Measurements from ENCODE around the gene SCN4B.

SCN4B gene

GRCh38 chr11:118115048-118115447, 37.6 kb downstream of the SCN4B start (continued):
- no peak for TF ChIP-seq PATZ1 (CRISPR knock-in tag; IDR thresholded peaks at IDR 0.05; ENCODE audit: borderline replicate concordance)

- ATAC-seq, result no peak
- TF ChIP-seq CSRNP3 (CRISPR knock-in tag; IDR thresholded peaks at IDR 0.05) (no peak), OSR1 (CRISPR knock-in tag; IDR thresholded peaks at IDR 0.05) (no peak), TCF4 (CRISPR knock-in tag; IDR thresholded peaks at IDR 0.05; ENCODE audit: borderline replicate concordance) (no peak), ZC3H10 (CRISPR knock-in tag; IDR thresholded peaks at IDR 0.05) (no peak), BACH2 (CRISPR knock-in tag; IDR thresholded peaks at IDR 0.05; ENCODE audit: borderline replicate concordance) (no peak), GLIS3 (CRISPR knock-in tag; IDR thresholded peaks at IDR 0.05) (no peak), ZFP3 (CRISPR knock-in tag; IDR thresholded peaks at IDR 0.05) (no peak), SNAI2 (CRISPR knock-in tag; IDR thresholded peaks at IDR 0.05) (no peak), PATZ1 (CRISPR knock-in tag; IDR thresholded peaks at IDR 0.05; ENCODE audit: borderline replicate concordance) (no peak), ISL1 (CRISPR knock-in tag; IDR thresholded peaks at IDR 0.05) (no peak), RARB (CRISPR knock-in tag; IDR thresholded peaks at IDR 0.05) (no peak)
These were observed 38.4 kb downstream of the SCN4B start for GRCh38 chr11:118114266-118114665.

GRCh38 chr11:118112711-118113430, 39.8 kb downstream of the SCN4B start:
- ATAC-seq, result no peak
- TF ChIP-seq TCF4 (CRISPR knock-in tag; IDR thresholded peaks at IDR 0.05; ENCODE audit: borderline replicate concordance) (no peak), TOX (CRISPR knock-in tag; IDR thresholded peaks at IDR 0.05; ENCODE audit: borderline replicate concordance) (no peak), ESRRG (CRISPR knock-in tag; IDR thresholded peaks at IDR 0.05) (no peak), ZNF8 (CRISPR knock-in tag; IDR thresholded peaks at IDR 0.05) (no peak), ISL1 (CRISPR knock-in tag; IDR thresholded peaks at IDR 0.05) (no peak), BACH2 (CRISPR knock-in tag; IDR thresholded peaks at IDR 0.05; ENCODE audit: borderline replicate concordance) (no peak)

- ATAC-seq, result no peak
- no peak for TF ChIP-seq ARNTL (CRISPR knock-in tag; IDR thresholded peaks at IDR 0.05; ENCODE audit: borderline replicate concordance, low read depth)
- no peak for TF ChIP-seq TOX (CRISPR knock-in tag; IDR thresholded peaks at IDR 0.05; ENCODE audit: borderline replicate concordance)
- TF ChIP-seq ZNF8 (CRISPR knock-in tag; IDR thresholded peaks at IDR 0.05), result no peak
- TF ChIP-seq CSDC2 (CRISPR knock-in tag; IDR thresholded peaks at IDR 0.05), result no peak
- no peak for TF ChIP-seq PPARA (CRISPR knock-in tag; IDR thresholded peaks at IDR 0.05; ENCODE audit: borderline replicate concordance)
- no peak for TF ChIP-seq ZC3H10 (CRISPR knock-in tag; IDR thresholded peaks at IDR 0.05)
These were observed 40.9 kb downstream of the SCN4B start for GRCh38 chr11:118111744-118112035.

- no peak for ATAC-seq
- TF ChIP-seq RARB (CRISPR knock-in tag; IDR thresholded peaks at IDR 0.05), result no peak
- TF ChIP-seq OSR1 (CRISPR knock-in tag; IDR thresholded peaks at IDR 0.05), result no peak
- no peak for TF ChIP-seq GLIS3 (CRISPR knock-in tag; IDR thresholded peaks at IDR 0.05)
- TF ChIP-seq ESRRG (CRISPR knock-in tag; IDR thresholded peaks at IDR 0.05), result no peak
- no peak for TF ChIP-seq ZC3H10 (CRISPR knock-in tag; IDR thresholded peaks at IDR 0.05)
- no peak for TF ChIP-seq PATZ1 (CRISPR knock-in tag; IDR thresholded peaks at IDR 0.05; ENCODE audit: borderline replicate concordance)
- TF ChIP-seq ZFP30 (CRISPR knock-in tag; IDR thresholded peaks at IDR 0.05), result no peak
- no peak for TF ChIP-seq CSDC2 (CRISPR knock-in tag; IDR thresholded peaks at IDR 0.05)
- TF ChIP-seq CSRNP3 (CRISPR knock-in tag; IDR thresholded peaks at IDR 0.05), result no peak
- no peak for TF ChIP-seq ZNF8 (CRISPR knock-in tag; IDR thresholded peaks at IDR 0.05)
- TF ChIP-seq POU6F1 (CRISPR knock-in tag; IDR thresholded peaks at IDR 0.05; ENCODE audit: borderline replicate concordance, low read depth), result no peak
- TF ChIP-seq ISL1 (CRISPR knock-in tag; IDR thresholded peaks at IDR 0.05), result no peak
- TF ChIP-seq BACH2 (CRISPR knock-in tag; IDR thresholded peaks at IDR 0.05; ENCODE audit: borderline replicate concordance), result no peak
- no peak for TF ChIP-seq PPARA (CRISPR knock-in tag; IDR thresholded peaks at IDR 0.05; ENCODE audit: borderline replicate concordance)
- TF ChIP-seq ZNF565 (CRISPR knock-in tag; conservative IDR thresholded peaks at IDR 0.05; ENCODE audit: low read depth), result no peak
These were observed 41.4 kb downstream of the SCN4B start for GRCh38 chr11:118111019-118111743.

Data from SK-N-SH treated with all-trans-retinoic acid at 6 μM for 48 hours (cell line).